ENCODE data around the gene MYOM1.

DNA sequence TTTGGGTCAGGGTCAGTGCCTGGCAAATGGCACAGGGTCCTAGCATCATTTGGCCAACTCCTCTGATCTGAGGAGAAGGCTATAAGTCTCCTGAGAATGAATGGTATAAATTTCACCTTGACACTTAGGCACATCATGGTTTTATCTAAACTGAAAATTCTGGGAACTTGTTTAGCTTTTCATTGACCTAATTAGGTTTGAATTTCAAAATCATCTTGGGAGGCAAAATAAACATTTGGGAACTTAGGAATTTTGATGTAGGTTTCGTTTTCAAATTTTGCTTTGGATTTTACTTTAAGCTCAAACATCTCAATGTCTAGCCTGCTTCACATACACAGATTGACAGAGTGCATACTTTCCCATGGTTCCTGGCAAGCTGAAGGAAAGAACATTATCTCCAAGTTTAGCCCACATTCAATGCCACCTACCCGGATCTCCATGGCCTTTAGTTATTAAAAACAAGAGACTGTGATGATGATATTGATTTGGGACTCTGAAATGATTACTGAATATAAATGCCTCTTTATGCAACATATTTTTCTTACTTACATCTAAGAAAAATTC is 44.5 kb downstream of the MYOM1 start:
- TF ChIP-seq POLR2A (IDR thresholded peaks at IDR 0.05; ENCODE audit: low read depth) (no peak), CTCF (IDR thresholded peaks at IDR 0.05) (no peak), POLR2AphosphoS5 (IDR thresholded peaks at IDR 0.05) (no peak), EP300 (IDR thresholded peaks at IDR 0.05) (no peak)

Measured in esophagus muscularis mucosa (tissue), 4 donors.